Heart left ventricle (tissue), 13 donors: ENCODE data around the gene MYH10.

Source experiments
- CTCF ChIP-seq, 12 donors: fragments of 200-600 bp; sonication (generic) in 4 of 12; IDR thresholded peaks; one replicate each; pipeline versions ENCODE4 v1.5.0 to v1.8.0; 2018 to 2022; ENCODE audit warnings: antibody characterized with exemption in 12 of 12, mild to moderate bottlenecking in 5 of 12
- POLR2A ChIP-seq, 2 donors: fragments of 450-650 bp; IDR thresholded peaks; one replicate each; pipeline ENCODE4 v1.6.1; 2017; ENCODE audit warnings: antibody characterized with exemption in 2 of 2, mild to moderate bottlenecking in 2 of 2, moderate library complexity in 2 of 2
- donor health status: ischemic (EF 13 %, LVEDD 7.1; RV severe dilation, severe dysfunction).
- donor health status: DM: no; HTN: yes; CAD: no.
- donor health status: DM: no; HTN: no; CAD: no.
- donor health status: ischemic (EF 25% LVEDD 6.9; RV normal size, moderate dysfunction).
- donor health status: ischemic (EF 25% LVEDD 5.7; RV mildly dilated, moderate dysfunction).
- donor health status: ischemic (EF 35%, LVEDD 5.7; RV mildly dilated, moderate dysfunction).
- donor health status: nonischemic (EF 11% LVEDD 7.7; RV severe dilation, severe dysfunction).
- donor health status: DM: yes; HTN: yes; CAD: no.
- donor health status: PGD.
- donor health status: ischemic (EF 29% LVEDD 5.4; RV normal size, mild dysfunction).
- donor health status: nonischemic (EF 23%, LVEDD 6.1; RV moderate dilation, normal function).

DNA sequence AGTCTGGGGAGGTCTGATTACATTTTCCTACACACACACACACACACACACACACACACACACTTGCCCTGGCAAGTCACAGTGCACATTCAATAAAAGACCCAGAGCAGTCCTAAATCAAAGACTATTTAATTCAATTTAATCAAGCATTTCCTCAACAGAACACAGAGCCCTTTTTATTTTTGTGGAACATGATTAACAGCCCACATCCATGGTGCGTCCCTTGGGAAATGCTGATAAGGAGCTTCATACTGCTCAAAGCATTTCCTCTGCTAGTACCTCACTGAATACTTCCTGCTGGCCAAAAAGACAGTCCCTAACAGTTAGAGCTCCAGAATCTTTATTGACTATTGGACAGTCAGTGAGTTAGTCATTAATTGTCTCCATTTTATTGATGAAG, 43.1 kb upstream of the MYH10 start:
- TF ChIP-seq CTCF (IDR thresholded peaks at IDR 0.05) (no peak), POLR2A (IDR thresholded peaks at IDR 0.05) (no peak)
